Middle frontal gyrus (tissue), 1 donor: ENCODE results near the gene PIK3C2G.
A peak's percentile ranks its signal among the peaks of the same experiment; 100 is the strongest.
"Not testable (repeated sequence)": the region's sequence is repeated elsewhere in the genome, so short reads cannot be mapped to it uniquely, and the experiment has no call there.

Experiments
- DNase-seq: peaks from one replicate; pipeline ENCODE4 v3.0.0-alpha.2; 2015; ENCODE audit warnings: low spot score; ENCODE audit errors: extremely low spot score

The PIK3C2G gene, protein sequence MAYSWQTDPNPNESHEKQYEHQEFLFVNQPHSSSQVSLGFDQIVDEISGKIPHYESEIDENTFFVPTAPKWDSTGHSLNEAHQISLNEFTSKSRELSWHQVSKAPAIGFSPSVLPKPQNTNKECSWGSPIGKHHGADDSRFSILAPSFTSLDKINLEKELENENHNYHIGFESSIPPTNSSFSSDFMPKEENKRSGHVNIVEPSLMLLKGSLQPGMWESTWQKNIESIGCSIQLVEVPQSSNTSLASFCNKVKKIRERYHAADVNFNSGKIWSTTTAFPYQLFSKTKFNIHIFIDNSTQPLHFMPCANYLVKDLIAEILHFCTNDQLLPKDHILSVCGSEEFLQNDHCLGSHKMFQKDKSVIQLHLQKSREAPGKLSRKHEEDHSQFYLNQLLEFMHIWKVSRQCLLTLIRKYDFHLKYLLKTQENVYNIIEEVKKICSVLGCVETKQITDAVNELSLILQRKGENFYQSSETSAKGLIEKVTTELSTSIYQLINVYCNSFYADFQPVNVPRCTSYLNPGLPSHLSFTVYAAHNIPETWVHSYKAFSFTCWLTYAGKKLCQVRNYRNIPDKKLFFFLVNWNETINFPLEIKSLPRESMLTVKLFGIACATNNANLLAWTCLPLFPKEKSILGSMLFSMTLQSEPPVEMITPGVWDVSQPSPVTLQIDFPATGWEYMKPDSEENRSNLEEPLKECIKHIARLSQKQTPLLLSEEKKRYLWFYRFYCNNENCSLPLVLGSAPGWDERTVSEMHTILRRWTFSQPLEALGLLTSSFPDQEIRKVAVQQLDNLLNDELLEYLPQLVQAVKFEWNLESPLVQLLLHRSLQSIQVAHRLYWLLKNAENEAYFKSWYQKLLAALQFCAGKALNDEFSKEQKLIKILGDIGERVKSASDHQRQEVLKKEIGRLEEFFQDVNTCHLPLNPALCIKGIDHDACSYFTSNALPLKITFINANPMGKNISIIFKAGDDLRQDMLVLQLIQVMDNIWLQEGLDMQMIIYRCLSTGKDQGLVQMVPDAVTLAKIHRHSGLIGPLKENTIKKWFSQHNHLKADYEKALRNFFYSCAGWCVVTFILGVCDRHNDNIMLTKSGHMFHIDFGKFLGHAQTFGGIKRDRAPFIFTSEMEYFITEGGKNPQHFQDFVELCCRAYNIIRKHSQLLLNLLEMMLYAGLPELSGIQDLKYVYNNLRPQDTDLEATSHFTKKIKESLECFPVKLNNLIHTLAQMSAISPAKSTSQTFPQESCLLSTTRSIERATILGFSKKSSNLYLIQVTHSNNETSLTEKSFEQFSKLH (N-terminal part only)

DNA sequence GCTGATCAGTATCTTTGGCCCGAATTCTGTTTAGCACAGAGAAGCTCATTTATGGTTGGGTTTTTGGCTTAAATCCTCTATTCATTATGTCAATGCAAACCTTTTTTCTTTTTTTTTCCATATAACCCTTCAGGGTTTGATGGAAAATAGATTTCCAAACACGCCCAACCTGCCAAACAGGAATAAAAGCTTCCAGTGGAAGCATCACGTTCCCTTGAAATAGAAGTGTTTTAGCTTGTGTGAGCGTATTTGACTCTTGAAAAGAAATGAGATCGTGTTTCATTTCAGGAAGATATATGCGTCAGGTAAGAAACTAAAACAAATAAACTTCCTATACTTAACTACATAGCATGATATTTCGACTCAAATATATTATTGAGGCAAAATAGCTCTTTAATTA is at the start of gene PIK3C2G:
Gene PIK3C2G, plus strand, starts transcription at position 246 of the 400 bp plus-strand sequence. CDS start 20,564 bp downstream, outside the sequence.
- no peak for DNase-seq

DNA sequence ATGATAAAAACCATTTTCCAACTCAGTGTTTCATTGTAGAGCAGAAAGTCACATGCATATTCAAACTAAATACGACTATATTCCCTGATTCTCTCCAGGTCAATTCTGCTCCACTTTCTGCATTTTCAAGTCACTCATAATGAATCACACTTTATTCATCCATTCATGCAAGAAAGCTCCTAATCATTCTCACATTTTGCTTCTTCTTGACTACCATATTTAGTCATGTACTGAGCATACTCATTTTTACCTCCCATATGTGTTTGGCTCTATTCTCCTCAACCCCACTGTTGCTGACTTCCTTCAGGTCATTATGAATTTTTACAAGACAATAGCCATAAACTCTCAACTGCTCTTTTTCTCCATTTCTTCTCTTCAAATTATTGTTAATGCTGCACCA is 43.4 kb upstream of the PIK3C2G start:
- no peak for DNase-seq

DNA sequence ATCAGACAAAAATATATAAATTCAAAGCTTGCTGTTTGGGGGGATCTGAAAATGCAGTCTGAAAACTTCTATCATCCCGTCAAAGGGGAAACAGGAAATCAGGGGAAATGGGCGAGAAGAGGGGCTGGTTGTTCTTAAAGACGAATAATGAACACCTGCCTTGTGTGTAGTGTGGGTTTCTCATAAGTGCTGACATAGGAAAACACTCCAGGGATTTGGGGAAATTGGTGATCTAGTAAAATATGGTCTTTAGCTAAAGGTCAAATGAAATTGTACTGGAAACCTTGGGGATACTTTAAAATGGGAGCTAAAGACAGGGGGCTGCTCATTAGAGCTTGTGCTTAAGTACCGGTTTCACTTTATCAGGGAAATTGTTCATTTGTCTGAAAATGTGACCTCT is 39.6 kb upstream of the PIK3C2G start:
- DNase-seq: no peak

DNA sequence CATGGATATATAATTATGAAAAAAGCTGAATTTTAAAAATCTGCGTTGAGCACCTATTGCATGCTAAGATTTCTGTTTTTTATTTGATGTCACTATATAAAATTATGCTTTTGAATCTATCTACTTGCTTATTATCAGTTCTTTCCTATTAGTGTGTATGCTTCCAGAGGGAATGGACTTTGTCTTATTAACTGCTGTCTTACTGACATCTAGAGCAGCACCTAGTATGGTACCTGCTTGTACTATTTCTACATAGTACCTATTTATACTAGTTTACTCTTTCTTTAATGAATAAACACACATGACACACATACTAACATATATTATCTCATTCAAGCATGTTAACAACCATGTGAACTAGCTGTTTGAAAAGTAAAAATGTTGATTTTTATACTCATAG is 38.6 kb upstream of the PIK3C2G start:
- DNase-seq: no peak

DNA sequence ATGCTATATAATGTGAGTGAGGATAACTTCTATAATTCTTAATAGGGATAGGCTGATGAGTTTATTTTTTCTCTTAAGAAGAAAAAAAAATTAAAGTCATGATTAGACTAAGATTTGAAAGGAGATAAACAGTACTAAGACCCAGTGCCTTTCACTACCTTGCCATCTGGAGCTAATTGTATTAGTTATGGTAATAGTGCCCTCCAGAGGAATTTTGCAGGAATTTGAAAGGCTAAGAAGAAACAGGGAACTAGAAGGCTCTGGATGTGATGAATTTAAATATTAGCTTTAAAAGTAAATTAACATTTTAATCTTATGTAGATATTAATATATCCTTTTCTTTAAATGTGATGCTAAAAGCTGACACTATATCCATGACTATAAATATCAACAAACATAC is 36.6 kb upstream of the PIK3C2G start:
- peak; percentile 27 for DNase-seq

DNA sequence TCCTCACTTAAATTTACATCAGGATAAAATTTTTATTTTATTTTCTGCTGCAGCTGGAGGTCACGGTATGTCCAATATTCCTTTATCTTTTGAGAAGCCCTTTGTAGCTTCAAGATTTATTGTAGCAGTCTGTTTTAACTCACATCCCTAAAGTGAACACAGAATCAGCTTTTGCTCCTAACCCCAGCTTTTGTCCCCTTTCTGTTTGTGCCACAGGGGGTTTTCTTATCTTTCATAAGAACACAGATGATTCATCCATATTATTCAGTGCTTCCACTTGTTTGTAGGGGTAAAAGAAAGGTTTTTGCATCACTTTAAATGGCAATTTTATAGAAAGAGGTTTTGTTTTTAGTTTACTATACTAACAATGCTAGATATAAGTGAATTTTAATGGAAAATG is 21.8 kb upstream of the PIK3C2G start:
- no peak for DNase-seq

DNA sequence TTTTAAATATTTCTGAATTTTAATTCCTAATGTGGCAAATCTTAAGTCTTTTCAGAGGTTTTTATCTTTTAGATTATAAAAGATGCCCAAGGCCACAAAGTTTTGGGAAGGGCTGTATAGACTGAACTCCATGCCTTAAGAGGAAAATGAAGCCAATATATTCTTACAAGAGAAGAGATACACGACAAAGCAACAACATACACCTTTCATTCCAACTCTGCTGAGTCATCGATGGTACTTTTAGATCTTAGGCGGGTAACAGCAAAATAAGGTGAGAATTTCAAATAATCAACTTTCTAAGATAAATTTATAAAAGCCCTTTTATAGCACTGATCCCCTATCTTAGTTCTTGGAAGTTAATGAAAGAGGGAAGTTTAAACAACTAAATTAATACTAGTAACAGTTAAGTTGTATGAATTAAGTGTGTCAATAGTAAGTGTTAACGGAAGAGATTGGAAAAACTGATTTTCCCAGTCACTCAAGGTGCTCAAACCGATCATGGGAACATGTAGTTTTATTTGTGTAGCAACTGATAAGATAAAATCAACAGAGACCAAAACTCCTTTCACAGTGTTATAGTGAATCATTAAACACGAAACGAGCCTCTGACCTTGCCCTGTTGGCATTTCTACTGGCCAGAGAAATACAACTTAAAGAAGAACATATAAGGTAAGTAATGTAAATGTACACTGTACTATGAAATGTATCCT is 18.8 kb upstream of the PIK3C2G start:
- no peak for DNase-seq

DNA sequence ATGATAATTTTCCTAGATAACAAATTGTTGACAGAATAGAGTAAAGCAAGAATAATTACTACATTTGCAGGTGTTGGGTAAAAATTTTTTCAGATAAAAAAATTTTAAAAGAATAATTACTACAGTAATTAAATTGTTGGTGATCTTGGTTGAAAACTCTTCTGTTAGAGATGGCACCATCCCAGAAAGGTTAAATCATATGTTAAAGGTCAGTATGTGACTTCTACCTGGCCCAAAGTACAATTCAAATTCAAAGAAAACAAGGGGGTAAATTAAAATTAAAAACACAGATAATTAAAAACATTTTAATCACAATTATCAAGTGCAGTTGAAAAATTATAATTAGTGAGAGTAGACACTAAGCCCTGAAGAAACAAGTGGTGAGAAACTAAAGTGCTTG is 18.1 kb upstream of the PIK3C2G start:
- DNase-seq: no peak

DNA sequence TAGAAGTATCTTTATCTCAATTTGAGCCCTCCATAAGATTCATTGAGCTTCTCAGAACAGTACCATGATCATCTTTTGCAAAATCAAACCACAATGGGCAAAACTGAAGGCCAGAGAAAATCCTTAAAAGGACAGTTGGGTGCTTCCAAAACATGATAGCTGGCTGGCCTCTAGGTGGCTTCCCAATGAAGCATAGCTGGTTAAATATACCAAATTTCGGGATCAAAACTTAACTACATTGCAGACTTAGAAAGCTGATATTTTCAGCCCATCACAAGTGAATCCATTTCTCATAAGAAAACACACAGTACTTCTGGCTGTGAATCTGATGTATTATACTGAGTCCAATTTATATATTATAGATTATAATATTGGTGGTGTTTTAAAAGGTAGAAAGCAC is 15.3 kb upstream of the PIK3C2G start:
- no peak for DNase-seq

DNA sequence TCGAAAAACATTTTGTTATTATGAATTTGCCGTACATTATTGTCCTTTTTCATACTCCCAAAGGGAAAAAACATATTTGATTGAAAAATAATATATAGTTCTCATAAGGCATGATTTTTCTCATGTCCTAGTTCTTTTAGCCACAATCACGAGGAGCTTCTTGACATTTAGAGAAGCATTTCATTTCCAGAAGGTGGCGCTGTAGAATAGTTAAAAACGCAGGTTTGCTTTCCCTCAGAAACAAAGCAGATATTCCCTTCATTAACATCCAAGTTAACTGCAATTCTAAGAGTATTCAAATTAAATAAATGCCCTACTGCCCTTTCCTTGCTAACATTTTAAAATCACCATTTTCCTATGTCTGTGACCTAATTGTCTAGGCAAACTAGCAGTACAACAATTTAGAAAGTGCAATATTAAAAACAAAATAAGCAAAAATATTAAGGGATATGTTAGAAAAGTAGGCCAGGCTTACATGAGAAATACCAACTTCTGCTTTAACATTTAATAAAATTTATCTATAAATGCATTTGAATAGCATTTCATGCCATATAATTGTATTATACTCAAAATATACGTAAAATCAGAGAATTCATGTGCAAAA is 10.9 kb upstream of the PIK3C2G start:
- DNase-seq: peak; percentile 46

DNA sequence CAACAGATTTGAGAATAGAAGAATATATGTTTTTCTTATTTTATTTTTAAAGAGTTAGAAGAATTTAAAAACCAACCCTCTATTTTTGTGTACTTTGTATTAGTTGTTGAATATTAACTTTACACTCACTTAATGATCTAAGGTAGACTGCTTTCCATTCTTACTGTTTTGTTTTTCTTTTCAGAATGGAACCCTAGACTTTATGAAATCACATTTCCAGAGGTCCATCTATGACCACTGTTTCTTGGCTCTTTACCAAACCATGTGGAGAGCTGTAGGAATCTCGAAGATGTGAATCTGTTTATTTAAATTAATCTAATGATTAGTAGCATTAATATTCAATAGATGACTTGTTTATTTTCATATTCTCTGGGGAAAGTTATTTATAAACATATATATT is 7.2 kb upstream of the PIK3C2G start:
- no peak for DNase-seq

DNA sequence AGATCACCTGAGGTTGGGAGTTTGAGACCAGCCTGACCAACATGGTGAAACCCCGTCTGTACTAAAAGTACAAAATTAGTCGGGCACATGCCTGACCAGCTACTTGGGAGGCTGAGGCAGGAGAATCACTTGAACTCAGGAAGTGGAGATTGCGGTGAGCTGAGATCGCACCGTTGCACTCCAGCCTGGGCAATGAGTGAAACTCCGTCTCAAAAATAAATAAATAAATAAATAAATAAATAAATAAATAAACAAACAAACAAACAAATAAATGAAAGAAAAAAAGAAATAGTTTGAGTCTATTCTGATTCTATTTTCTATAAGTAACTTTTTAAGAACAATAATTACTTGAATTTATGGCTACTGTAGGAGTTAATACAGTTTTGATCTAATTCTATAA is 6.3 kb upstream of the PIK3C2G start:
- not testable (repeated sequence) for DNase-seq

DNA sequence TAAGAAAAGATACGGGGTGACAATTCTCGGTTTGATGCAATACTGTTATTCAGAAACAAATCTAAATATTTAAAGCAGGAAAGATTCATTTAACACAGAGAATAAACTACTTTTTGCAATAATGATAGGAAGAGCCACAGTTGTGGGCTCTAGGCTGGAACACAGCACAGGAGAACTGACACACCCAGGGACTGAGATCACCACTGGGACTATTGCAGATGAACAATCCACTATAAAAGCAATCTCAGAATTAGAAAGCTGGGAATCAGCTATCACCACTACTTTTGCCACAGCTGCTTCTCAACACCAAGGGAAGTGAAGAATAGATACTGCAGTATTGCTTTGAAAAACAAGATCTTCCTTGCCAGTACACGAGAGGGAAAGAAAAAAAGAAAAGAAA is 4.1 kb upstream of the PIK3C2G start:
- no peak for DNase-seq

DNA sequence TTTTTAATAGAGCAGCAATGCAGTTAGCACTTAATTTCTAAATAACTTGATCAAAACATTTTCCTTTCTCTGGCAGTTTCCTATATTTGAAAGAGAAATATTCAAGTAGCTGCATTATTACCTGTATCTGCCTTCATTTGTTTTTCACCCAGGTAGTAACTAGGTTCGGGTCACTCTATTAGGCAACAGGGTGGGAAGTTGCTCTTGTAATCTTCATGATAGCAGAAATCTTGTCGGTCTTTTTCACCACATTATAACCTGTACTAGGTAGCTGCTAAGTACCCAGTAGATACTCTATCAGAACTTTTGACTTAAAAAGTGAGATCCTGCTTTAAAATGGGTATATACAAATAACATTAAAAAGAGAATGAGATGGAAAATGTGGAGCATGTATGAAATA is 2.4 kb upstream of the PIK3C2G start:
- no peak for DNase-seq

DNA sequence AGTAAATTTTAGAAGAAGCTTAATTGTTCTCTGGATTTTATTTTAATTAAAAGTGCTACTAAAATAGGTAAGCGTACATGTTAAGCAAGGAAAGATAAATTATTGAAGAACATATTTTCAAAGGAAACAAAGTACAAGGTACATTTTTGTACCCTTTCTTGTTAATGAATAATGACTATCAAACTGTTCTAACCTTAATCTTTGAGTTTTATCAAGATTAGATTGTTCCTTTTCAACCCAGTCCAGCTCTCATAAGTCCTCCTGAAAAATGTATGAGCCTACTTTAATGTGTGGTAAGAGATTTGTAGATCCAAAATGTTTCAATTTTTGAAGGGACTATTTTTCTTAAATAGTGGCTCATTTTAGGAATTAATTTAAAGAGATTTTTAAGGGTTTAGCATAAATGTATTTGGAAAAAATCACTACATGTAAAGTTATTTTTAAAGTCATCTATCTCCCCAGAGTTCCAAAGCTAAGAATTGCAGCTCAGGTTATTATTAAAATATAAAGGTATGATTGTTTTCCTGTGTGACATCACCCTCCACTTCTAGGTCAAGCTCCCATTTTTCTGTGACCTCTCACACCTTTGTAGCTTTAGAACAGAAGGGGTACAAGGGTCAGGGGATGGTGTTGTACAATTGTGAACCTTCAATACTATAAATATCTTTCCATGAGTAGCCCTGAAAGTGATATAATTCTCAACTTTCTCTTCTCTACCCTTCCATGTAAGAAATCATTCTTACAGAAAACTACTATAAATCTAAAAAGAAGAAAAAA is 1.2 kb upstream of the PIK3C2G start:
- DNase-seq: no peak

DNA sequence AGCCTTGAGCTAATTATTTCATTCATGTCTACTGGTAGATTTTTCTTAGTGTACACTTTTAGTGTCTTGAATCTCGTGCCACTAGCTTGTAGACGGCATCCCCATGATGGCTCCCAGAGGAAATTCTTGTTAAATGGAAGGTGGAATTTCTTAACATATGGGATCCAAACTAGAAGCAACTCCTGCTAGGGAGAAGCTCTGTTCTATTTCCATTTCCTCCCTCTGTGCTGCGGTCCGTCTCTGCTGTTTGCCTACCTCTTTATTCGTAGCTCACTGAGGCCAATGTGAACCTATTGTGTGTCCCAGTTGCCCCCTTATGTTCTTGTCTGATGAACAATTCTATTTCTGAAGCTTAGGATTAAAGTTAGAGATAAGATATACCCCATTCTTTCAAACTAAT is 588 bp downstream of the PIK3C2G start:
- no peak for DNase-seq

DNA sequence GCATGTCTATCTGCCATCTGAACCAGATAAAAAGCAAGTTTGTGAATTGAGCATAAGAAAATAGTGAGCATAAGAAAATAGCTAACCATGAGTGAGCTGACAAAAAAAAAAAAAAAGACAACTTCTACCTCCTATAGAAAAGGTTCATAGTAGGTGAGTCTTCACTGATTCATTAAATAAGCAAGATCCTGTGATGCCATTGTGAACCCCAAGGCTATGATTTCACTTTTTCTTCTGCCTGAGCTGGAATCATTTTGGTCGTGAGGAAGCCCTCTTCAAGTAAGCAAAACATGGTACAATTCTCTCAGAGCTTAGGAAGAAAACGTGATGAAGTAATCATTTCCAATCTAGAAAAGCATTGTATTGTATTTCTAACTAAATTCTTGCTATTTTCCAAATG is 1.2 kb downstream of the PIK3C2G start:
- no peak for DNase-seq

DNA sequence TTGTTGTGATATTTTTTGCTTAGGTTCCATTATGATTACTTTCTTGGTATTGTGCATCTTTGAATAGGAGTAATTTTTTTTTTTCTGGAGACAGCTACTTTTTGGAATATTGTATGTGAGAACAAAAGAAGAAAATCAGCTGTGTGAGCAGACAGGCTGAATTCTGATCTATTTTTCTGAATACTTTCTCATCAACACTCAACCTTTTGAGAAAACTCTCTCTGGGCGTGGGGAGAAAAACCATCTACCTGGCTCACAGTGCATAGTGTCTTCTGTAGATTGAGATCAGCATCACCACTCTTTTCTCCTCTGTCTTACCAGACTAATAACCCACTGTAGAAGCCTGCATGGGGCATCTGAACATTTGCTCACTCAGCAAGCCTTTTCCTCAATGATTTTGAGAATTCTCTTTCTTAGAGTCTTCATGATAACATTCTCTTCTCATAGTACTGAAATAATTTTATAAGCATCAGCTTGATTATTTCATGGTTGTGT is 3.3 kb downstream of the PIK3C2G start:
- no peak for DNase-seq

DNA sequence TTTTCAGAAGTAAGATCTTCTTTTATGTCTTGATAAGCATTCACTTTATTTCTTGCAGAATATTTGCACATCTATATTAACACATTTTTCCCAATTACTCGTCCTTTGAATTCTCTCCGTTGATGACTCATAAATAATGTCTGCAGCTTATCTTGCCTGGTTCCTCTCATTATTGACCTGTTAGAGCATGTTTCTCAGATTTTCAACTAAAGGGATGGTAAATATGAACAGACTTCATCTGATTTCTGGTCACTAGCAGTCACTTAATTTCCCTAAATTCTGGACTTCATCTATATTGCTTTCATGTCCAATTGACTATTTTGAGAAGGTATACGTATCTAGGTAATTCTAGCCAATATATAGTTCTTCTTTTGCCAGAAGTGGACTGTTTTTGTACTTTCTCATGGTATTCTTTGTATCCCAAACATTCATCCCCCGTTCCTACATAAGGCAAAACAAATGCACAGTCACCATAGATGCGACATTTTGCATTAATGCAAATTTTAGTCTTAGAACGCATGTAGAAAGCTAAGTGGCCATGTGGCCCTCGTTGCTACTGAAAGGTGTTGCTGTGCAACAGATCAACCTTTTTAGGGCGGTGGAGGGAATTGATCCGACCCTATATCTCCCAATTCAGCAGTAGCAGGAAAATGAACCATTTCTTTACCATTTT is 6.2 kb downstream of the PIK3C2G start:
- DNase-seq: no peak
